NCI-H1092 treated with DMSO at 0.1 percent for 48 hours (cell line): Measurements from ENCODE around the gene KLHL1.
"Not testable (repeated sequence)": the region's sequence is repeated elsewhere in the genome, so short reads cannot be mapped to it uniquely, and the experiment has no call there.

ENCODE experiments used
- DNase-seq: peaks from one replicate; lab custom pipeline; 2025; lab: John Stamatoyannopoulos, UW

Gene KLHL1

GRCh38 chr13:70108356-70109105 is at the start of gene KLHL1:
Gene KLHL1 (minus strand): TSS chr13:70108452. CDS start chr13:70107699, 753 bp downstream.
- DNase-seq: no peak

GRCh38 chr13:70142658-70143057 is 34.4 kb upstream of the KLHL1 start:
- DNase-seq: not testable (repeated sequence)

GRCh38 chr13:70128098-70128497 is 19.8 kb upstream of the KLHL1 start:
- no peak for DNase-seq

GRCh38 chr13:70125693-70126092 is 17.4 kb upstream of the KLHL1 start:
- DNase-seq: no peak

GRCh38 chr13:70117338-70117905 is 9.2 kb upstream of the KLHL1 start:
- no peak for DNase-seq

- DNase-seq: peak; percentile 61
Observed at GRCh38 chr13:70107498-70108281, 562 bp downstream of the KLHL1 start, which contains the start of gene ATXN8OS. Gene ATXN8OS (plus strand): TSS chr13:70107826.

GRCh38 chr13:70107125-70107497 is 1.1 kb downstream of the KLHL1 start:
- no peak for DNase-seq

GRCh38 chr13:70104481-70104880 is 3.8 kb downstream of the KLHL1 start:
- no peak for DNase-seq

- DNase-seq: peak; percentile 38
Observed at GRCh38 chr13:70098669-70099068, 9.6 kb downstream of the KLHL1 start.

GRCh38 chr13:70090036-70090723 is 18.1 kb downstream of the KLHL1 start:
- DNase-seq: no peak

GRCh38 chr13:70088926-70089325 is 19.3 kb downstream of the KLHL1 start:
- no peak for DNase-seq

- DNase-seq: no peak
Observed at GRCh38 chr13:70087247-70087646, 21.0 kb downstream of the KLHL1 start.

GRCh38 chr13:70080012-70080411 is 28.2 kb downstream of the KLHL1 start:
- DNase-seq: no peak

- no peak for DNase-seq
Observed at GRCh38 chr13:70054572-70054971, 53.7 kb downstream of the KLHL1 start.

- DNase-seq: no peak
Observed at GRCh38 chr13:70051531-70051930, 56.7 kb downstream of the KLHL1 start.

GRCh38 chr13:70043685-70044084 is 64.6 kb downstream of the KLHL1 start:
- DNase-seq: no peak

- no peak for DNase-seq
Observed at GRCh38 chr13:70042193-70042592, 66.1 kb downstream of the KLHL1 start.

- no peak for DNase-seq
Observed at GRCh38 chr13:70034286-70034685, 74.0 kb downstream of the KLHL1 start.

- DNase-seq: no peak
Observed at GRCh38 chr13:70027551-70027950, 80.7 kb downstream of the KLHL1 start.

- DNase-seq: no peak
Observed at GRCh38 chr13:70023516-70023915, 84.7 kb downstream of the KLHL1 start.

GRCh38 chr13:70022646-70023045 is 85.6 kb downstream of the KLHL1 start:
- no peak for DNase-seq

GRCh38 chr13:70016116-70016515 is 92.1 kb downstream of the KLHL1 start:
- DNase-seq: no peak
